ENCODE results near the gene TARS2.

DNA sequence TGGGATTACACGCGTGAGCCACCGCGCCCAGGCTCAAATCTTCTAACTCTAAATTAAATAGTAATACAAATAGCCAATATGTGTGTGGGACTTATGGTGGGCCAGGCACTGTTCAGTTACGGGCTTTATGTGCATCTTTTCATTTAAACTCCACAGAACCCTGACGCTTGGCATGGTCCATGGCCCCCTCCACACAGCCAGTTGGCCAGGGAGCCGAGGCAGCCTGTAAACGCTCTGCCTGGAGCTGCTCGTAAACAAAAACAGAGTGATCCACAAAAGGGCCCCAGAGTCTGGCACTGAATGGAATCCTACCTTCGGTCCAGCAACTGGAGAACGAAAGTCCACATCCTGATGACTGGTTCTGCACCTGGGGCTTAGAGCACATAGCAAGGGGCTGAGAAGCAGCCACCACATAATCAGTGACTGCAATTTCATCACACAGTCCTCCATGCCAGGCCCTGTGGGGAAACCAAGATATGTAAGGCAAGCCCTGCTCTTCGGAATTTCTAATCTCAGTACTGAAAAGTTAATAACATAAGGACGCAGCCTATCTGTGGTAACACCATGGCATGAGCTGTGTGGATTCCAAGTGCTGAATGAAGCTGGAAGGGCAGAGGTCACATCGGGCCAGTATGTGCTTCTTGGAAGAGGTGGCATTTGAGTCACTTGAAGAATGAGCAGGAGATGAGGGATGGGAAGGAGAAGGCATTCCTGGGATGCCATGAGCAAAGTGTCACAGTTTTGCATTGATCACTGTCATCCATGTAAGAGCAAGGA, 48.5 kb downstream of the TARS2 start:
- TF ChIP-seq, protein P1, sequence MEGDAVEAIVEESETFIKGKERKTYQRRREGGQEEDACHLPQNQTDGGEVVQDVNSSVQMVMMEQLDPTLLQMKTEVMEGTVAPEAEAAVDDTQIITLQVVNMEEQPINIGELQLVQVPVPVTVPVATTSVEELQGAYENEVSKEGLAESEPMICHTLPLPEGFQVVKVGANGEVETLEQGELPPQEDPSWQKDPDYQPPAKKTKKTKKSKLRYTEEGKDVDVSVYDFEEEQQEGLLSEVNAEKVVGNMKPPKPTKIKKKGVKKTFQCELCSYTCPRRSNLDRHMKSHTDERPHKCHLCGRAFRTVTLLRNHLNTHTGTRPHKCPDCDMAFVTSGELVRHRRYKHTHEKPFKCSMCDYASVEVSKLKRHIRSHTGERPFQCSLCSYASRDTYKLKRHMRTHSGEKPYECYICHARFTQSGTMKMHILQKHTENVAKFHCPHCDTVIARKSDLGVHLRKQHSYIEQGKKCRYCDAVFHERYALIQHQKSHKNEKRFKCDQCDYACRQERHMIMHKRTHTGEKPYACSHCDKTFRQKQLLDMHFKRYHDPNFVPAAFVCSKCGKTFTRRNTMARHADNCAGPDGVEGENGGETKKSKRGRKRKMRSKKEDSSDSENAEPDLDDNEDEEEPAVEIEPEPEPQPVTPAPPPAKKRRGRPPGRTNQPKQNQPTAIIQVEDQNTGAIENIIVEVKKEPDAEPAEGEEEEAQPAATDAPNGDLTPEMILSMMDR (IDR thresholded peaks at IDR 0.05): no peak
- TF ChIP-seq, protein P2, sequence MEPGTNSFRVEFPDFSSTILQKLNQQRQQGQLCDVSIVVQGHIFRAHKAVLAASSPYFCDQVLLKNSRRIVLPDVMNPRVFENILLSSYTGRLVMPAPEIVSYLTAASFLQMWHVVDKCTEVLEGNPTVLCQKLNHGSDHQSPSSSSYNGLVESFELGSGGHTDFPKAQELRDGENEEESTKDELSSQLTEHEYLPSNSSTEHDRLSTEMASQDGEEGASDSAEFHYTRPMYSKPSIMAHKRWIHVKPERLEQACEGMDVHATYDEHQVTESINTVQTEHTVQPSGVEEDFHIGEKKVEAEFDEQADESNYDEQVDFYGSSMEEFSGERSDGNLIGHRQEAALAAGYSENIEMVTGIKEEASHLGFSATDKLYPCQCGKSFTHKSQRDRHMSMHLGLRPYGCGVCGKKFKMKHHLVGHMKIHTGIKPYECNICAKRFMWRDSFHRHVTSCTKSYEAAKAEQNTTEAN (CRISPR knock-in tag; IDR thresholded peaks at IDR 0.05): no peak
- TF ChIP-seq, protein P3, sequence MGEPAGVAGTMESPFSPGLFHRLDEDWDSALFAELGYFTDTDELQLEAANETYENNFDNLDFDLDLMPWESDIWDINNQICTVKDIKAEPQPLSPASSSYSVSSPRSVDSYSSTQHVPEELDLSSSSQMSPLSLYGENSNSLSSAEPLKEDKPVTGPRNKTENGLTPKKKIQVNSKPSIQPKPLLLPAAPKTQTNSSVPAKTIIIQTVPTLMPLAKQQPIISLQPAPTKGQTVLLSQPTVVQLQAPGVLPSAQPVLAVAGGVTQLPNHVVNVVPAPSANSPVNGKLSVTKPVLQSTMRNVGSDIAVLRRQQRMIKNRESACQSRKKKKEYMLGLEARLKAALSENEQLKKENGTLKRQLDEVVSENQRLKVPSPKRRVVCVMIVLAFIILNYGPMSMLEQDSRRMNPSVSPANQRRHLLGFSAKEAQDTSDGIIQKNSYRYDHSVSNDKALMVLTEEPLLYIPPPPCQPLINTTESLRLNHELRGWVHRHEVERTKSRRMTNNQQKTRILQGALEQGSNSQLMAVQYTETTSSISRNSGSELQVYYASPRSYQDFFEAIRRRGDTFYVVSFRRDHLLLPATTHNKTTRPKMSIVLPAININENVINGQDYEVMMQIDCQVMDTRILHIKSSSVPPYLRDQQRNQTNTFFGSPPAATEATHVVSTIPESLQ (CRISPR knock-in tag; IDR thresholded peaks at IDR 0.05): no peak

All from WTC11 (cell line).